Cardiac fibroblast (primary cell): ENCODE data around the gene USP12.
A peak's percentile ranks its signal among the peaks of the same experiment; 100 is the strongest.

Source experiments
- DNase-seq, 2 donors: peaks; one replicate each; pipeline versions ENCODE4 v3.0.0 to v3.0.0-alpha.2; 2010; ENCODE audit warnings: low read depth in 2 of 2
- H3K4me3 ChIP-seq, 2 donors: replicated peaks in 1 of 2; 1 replicate in 1 of 2; 2 replicates in 1 of 2; pipeline ENCODE4 v1.5.1; 2011; ENCODE audit warnings: low read depth in 2 of 2, low read length in 2 of 2, mild to moderate bottlenecking in 2 of 2, moderate library complexity in 1 of 2
- CTCF ChIP-seq: IDR thresholded peaks from one replicate; pipeline ENCODE4 v1.5.1; 2011; ENCODE audit warnings: low read depth, mild to moderate bottlenecking, low read length, inconsistent platforms

The USP12 gene

GRCh38 chr13:27174766-27175455, 3.3 kb upstream of the USP12 start:
- no peak for TF ChIP-seq CTCF
- H3K4me3 ChIP-seq = no peak overlapping the region
- peak; percentile 15 to 48 for DNase-seq

GRCh38 chr13:27172495-27172842, 858 bp upstream of the USP12 start:
- DNase-seq = peak in 1 of 2 donors; percentile 60
- peak overlapping the region; percentile 56 to 71 for H3K4me3 ChIP-seq
- TF ChIP-seq CTCF = no peak

- no peak for TF ChIP-seq CTCF
- peak; percentile 86 to 96 for DNase-seq
- peak overlapping the region; percentile 56 to 71 for H3K4me3 ChIP-seq
Measured at GRCh38 chr13:27171827-27172494, 350 bp upstream of the USP12 start.

- DNase-seq = peak in 1 of 2 donors; percentile 41
- no peak for TF ChIP-seq CTCF
- H3K4me3 ChIP-seq = peak overlapping the region; percentile 63 to 71
Measured at GRCh38 chr13:27170516-27171243, 931 bp downstream of the USP12 start.

GRCh38 chr13:27170221-27170515, 1.4 kb downstream of the USP12 start:
- peak; percentile 58 to 77 for DNase-seq
- H3K4me3 ChIP-seq = peak overlapping the region; percentile 63 to 71
- no peak for TF ChIP-seq CTCF

GRCh38 chr13:27168906-27169657, 2.5 kb downstream of the USP12 start:
- TF ChIP-seq CTCF = no peak
- H3K4me3 ChIP-seq = no peak overlapping the region
- DNase-seq = peak; percentile 14 to 28
